Central memory CD4-positive, alpha-beta T cell (primary cell): ENCODE results near the gene GMCL1.
"Not testable (repeated sequence)": the region's sequence is repeated elsewhere in the genome, so short reads cannot be mapped to it uniquely, and the experiment has no call there.

ENCODE experiments used
- DNase-seq: peaks from one replicate; pipeline ENCODE4 v3.0.0; 2022

Gene GMCL1

GRCh38 chr2:69810550-69810949 is 18.9 kb upstream of the GMCL1 start:
- no peak for DNase-seq

GRCh38 chr2:69811018-69811417 is 18.4 kb upstream of the GMCL1 start:
- no peak for DNase-seq

- DNase-seq, result no peak
These were observed 17.9 kb upstream of the GMCL1 start for GRCh38 chr2:69811591-69811990.

DNA sequence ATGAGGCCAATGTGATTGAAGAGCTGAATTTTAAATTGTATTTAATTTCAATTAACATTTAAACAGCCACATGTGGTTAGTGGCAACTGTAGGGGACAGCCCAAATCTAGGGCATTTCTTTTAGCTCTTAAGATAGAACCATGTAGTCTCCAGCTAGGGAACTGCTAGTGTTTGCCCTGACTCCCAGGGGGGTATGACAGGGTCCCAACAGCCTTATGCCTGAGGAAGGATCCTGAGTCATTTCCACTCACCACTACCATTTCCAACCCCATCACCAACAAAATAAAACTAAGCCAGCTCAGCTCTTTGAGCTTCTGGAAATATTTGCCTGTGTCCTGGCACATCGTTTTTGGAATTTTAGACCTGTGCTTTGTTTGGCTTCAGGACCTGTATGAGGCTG is 13.7 kb upstream of the GMCL1 start:
- DNase-seq, result no peak

GRCh38 chr2:69816923-69817542 is 12.4 kb upstream of the GMCL1 start:
- peak; percentile 77 for DNase-seq

DNA sequence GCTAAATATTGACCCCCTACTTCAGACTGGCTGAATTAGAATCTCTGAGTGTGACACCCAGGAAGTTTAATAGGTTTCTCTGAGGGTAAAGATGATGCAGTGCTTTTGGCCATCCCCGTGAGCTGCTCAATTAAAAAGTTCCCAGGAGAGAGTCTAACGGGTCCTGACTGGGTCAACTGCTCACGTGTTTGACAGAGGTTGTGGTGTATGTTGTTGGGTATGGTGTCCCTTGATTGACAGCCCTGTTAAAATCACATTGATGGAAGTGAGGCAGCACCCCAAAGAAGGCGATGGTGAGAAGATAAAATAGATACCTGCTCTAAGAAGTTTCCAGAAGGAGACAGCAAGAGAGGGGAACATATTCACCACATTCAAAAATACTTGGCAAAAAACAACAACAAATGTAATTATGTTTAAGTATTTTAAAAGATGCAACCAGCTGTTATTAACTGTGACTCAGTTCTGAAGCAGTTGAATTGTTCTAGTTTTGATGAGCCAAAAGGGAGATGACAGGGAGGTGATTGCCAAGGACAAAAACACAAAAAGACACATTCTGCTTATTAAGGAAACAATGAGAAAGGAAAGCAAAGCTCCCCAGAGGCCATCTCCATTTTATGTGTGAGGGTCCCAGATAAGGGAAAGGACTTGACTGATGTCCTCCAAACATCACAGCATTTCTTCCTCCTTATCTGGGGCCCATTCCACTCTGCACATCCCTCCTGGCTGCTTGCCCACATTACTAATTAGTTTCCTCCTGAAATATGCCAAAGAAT is 11.5 kb upstream of the GMCL1 start:
- no peak for DNase-seq

- DNase-seq, result no peak
These were observed 1.5 kb upstream of the GMCL1 start for GRCh38 chr2:69827796-69828540.

- DNase-seq, result no peak
These were observed 563 bp upstream of the GMCL1 start for GRCh38 chr2:69828938-69829255.

GRCh38 chr2:69830045-69830905 is 815 bp downstream of the GMCL1 start:
- peak; percentile 51 for DNase-seq

DNA sequence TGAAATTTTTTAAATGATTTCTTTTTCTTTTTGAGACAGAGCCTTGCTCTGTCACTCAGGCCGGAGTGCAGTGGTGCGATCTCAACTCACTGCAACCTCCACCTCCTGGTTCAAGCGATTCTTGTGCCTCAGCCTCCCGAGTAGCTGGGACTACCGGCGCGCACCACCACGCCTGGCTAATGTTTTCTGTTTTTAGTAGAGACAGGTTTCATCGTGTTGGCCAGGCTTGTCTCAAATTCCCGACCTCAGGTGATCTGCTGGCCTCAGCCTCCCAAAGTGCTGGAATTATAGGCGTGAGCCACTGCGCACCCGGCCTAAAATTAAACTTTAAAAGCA is 1.4 kb downstream of the GMCL1 start:
- not testable (repeated sequence) for DNase-seq

- DNase-seq, result no peak
These were observed 2.0 kb downstream of the GMCL1 start for GRCh38 chr2:69831354-69831905.

DNA sequence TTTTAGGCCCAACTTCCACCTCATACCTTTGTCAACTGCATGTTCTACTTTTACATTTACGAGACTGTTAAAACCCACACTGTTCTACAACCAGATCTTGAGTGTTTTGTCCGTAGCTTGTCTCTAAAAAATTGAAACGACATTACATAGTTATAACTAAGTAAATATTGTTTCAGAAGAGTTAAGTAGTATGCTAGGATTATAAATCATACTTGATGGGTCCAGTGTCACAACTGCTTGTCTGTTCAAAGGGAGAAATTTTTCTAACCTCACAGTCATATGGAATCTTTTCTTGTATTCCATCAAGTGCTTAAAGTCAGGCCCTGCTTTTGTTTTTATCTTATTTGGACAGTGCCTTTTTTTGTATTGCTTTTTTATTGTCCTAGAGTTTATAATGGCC is 4.3 kb downstream of the GMCL1 start:
- no peak for DNase-seq

DNA sequence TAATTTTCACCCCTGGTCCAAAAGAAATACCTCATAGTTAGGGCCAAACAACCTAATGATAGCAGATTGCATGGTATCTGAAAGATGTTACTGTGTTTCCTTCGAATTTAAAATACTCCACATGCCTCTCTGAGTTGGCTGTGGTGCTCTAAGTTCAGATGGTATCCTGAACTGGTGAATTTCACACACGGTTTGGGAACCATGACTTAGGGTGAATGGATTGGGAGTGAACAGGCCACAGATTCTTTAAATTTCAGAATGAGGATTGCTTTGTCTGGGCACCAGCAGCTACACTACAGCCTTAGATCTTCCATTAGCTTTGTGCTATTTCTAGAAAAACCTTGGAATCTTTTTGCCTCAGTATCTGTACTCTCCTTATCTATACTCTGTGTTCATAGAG is 6.2 kb downstream of the GMCL1 start:
- no peak for DNase-seq

GRCh38 chr2:69836316-69836715 is 6.9 kb downstream of the GMCL1 start:
- DNase-seq, result no peak

- no peak for DNase-seq
These were observed 8.1 kb downstream of the GMCL1 start for GRCh38 chr2:69837533-69837932.

DNA sequence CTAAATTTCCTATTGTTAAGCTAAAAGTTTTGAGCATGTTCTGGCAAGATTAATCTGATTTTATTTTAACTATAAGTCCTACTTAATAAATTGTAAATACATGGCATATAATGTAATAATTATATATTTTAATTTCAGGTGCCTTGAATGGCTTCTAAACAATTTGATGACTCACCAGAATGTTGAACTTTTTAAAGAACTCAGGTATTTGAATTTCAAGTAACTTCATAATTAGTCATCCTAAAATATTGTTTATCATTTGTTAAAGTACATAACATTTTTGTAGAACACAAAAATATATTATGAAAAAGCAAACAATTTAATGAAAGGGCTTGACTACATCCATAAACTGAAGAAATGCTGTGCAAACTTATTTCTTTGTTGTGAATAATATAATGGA is 14.5 kb downstream of the GMCL1 start:
- DNase-seq, result no peak

DNA sequence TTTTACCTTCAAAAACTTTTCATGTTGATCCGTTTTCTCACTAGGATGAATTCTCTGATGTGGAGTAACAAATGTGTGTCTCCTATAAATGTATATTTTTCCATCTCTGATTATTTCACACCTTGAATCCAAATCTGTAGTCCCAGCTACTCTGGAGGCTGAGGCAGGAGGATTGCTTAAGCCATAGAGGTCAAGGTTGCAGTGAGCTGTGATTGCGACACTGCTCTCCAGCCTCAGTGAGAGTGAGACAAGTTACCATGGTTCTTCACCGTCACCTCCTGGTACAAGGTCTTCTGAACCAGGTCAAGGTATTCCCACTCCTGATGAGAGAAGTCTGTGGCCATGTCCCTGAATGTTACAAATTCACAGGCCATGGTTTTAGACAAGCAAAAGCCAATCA is 15.1 kb downstream of the GMCL1 start:
- no peak for DNase-seq

- no peak for DNase-seq
These were observed 17.0 kb downstream of the GMCL1 start for GRCh38 chr2:69846182-69847067.

DNA sequence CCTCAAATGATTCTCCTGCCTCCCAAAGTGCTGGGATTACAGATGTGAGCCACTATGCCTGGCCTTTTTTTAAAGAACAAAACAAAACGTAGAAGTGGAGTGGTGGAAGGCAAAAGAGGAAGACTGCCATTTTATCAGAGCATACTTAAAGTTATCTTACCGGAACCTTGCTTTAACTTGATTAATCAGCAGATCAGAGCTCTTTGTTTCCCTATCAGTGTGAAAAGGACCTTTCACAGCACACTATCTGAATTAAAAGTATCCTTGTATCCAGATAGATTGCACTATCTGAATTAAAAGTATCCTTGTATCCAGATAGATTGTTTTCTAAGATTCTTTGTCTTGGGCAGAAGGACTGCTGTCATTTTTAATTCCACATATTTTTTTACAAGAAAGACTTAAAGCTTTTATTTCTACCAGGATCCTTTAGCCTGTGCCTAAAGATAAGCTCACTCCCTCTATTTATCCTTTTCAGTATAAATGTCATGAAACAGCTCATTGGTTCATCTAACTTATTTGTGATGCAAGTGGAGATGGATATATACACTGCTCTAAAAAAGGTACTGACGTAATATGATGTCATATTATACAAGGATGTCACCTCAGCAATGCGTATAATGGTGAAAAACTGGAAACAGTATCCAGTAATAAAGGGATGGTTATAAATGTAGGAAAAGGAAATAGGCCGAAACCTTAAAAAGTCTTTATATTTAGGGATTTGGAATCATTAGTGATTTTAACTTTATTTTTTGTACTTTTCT is 17.8 kb downstream of the GMCL1 start:
- DNase-seq, result no peak

- no peak for DNase-seq
These were observed 18.8 kb downstream of the GMCL1 start for GRCh38 chr2:69848186-69848790.

DNA sequence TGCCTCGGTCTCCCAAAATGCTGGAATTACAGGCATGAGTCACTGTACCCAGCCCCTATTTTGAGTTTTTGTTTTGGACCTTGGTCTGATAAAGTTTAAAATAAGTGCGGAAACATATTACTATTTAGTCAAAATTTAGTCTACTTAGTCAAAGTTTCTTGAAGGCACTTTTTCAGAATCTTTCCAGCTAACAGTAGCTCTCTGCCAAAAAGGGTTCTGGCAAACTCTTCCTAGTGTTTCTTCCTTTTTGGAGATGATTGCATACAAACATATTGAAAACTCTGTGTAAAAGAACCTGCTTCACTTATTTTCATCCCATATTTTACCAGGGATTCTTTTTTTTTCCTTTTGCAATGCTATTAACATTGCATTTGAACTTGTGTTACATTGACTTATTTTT is 28.8 kb downstream of the GMCL1 start:
- DNase-seq, result no peak
